Left lung (tissue), 10 donors: ENCODE results near the gene MAOB. TPM values are rescaled to one million over a fixed set of nuclear protein-coding genes. Genes with fewer than 3 reads are reported as not detected.
A peak's percentile ranks its signal among the peaks of the same experiment; 100 is the strongest.

Experiments
- ATAC-seq: fragments of 200-7000 bp; cut with Tn5 transposase; one replicate; pipeline ENCODE4 v1.9.1; 2020; ENCODE audit warnings: moderate library complexity
- DNase-seq, 4 donors: peaks; one replicate each; pipeline ENCODE4 v3.0.0-alpha.2; 2013 to 2020
- H3K27ac ChIP-seq, 2 donors: fragments of 200-600 bp; sonication (generic) in 1 of 2; one replicate each; pipeline versions ENCODE4 v1.5.0 to v1.8.0; 2020 to 2021
- H3K27me3 ChIP-seq, 2 donors: fragments of 200-600 bp; sonication (generic) in 1 of 2; one replicate each; pipeline versions ENCODE4 v1.5.0 to v1.8.0; 2020 to 2021
- H3K36me3 ChIP-seq, 2 donors: fragments of 200-600 bp; sonication (generic) in 1 of 2; one replicate each; pipeline versions ENCODE4 v1.5.0 to v1.8.0; 2020 to 2021
- H3K4me1 ChIP-seq, 2 donors: fragments of 200-600 bp; one replicate each; pipeline ENCODE4 v1.8.0; 2021
- H3K4me3 ChIP-seq, 2 donors: fragments of 200-600 bp; sonication (generic) in 1 of 2; one replicate each; pipeline versions ENCODE4 v1.5.0 to v1.8.0; 2020 to 2021; ENCODE audit warnings: mild to moderate bottlenecking in 1 of 2
- H3K9me3 ChIP-seq, 2 donors: fragments of 200-600 bp; sonication (generic) in 1 of 2; one replicate each; pipeline versions ENCODE4 v1.5.0 to v1.8.0; 2020 to 2021
- intact Hi-C, 2 donors: fragments of 100-400 bp; cut with DNase I; formaldehyde crosslinking; loops; one replicate each; pipeline versions ENCODE4 v1.11.2 to v1.14.2; 2022
- polyA plus RNA-seq, 6 donors: library from polyadenylated mRNA; unstranded; fragments of 120-200 nt; gene quantifications; one replicate each; pipeline ENCODE4 v1.2.1, GENCODE V29; 2013; ENCODE audit not compliant: insufficient read length in 6 of 6
- total RNA-seq, 2 donors: library from RNA; stranded (reverse); fragmentation: NEBNext Ultra II Directional; extraction: Animal tissue kit (Norgen Biotek cat#: 25700); gene quantifications; one replicate each; pipeline ENCODE4 v1.2.1, GENCODE V29; 2021
- TF ChIP-seq, protein P1 (sequence below), 2 donors: fragments of 200-600 bp; sonication (generic) in 1 of 2; IDR thresholded peaks; one replicate each; pipeline versions ENCODE4 v1.5.0 to v1.8.0; 2021; ENCODE audit warnings: antibody characterized with exemption in 2 of 2
- donor health status: DM: no; HTN: yes; CAD: no.
- donor health status: DM: no; HTN: no; CAD: no.

MAOB gene
- total and polyA plus RNA-seq, 8 donors, result 8.8 to 20.6 (median 12.3) TPM

DNA sequence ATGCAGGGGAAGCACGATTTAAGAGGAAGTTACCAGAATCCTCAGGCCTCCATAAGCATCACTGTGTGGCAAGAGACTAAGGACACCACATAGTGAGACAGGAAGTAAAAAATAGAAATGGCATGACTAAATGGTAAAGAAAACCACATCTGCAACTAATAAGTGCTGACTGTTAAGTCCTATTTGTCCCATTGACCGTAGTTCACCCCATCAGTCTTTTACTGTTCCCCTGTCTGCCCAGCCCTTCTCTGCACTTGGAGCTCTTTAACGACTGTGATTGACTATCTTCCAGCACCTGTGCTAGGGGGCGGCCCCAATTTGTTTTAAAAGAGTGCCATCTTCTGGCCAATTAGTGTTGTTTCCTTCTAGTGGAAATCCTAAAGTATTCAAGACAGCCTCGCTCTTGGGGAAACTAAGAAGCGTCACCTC, 132.0 kb downstream of the MAOB start:
- Histone ChIP-seq H3K9me3 (no peaks in the 10 kb centered on the region), H3K4me1 (no peaks in the 10 kb centered on the region), H3K4me3 (no peak overlapping the region), H3K27me3 (no peaks in the 10 kb centered on the region), H3K27ac (peak overlapping the region in 1 of 2 donors; percentile 53), H3K36me3 (no peaks in the 10 kb centered on the region)
- TF ChIP-seq, protein P1, sequence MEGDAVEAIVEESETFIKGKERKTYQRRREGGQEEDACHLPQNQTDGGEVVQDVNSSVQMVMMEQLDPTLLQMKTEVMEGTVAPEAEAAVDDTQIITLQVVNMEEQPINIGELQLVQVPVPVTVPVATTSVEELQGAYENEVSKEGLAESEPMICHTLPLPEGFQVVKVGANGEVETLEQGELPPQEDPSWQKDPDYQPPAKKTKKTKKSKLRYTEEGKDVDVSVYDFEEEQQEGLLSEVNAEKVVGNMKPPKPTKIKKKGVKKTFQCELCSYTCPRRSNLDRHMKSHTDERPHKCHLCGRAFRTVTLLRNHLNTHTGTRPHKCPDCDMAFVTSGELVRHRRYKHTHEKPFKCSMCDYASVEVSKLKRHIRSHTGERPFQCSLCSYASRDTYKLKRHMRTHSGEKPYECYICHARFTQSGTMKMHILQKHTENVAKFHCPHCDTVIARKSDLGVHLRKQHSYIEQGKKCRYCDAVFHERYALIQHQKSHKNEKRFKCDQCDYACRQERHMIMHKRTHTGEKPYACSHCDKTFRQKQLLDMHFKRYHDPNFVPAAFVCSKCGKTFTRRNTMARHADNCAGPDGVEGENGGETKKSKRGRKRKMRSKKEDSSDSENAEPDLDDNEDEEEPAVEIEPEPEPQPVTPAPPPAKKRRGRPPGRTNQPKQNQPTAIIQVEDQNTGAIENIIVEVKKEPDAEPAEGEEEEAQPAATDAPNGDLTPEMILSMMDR (IDR thresholded peaks at IDR 0.05), result peak; percentile 33 to 43
- ATAC-seq (peak; percentile 86), DNase-seq (peak in 2 of 4 donors; percentile 38 to 50)
- intact Hi-C loops, result loop anchor here in 1 of 2 donors (5.0 kb wide), 1 partner anchor 188 kb away; no protein-coding TSS in a partner anchor

DNA sequence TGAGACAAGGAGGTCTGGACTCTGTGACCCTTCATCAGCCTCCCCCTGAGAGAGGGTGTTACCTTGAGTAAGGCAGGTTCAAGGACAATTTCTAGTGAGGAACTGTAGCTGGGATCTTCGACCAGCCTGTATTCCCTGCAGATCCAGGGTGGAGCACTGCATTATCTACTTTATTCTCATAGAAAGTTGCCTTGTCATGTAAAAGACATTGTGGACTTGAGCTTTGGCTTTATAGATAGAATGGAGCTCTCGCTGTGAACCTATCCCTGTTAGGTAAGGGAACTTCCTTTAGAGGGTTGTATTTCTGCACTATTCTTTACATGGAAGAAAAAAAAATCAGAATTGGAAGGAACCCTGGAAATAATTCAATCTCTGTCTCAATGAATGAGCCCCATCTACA, 134.8 kb downstream of the MAOB start:
- H3K4me1 ChIP-seq, result peaks cover 0 to under 1% of the 10 kb centered on the region in 2 donors
- H3K9me3 ChIP-seq, result no peaks in the 10 kb centered on the region
- H3K4me3 ChIP-seq, result no peak overlapping the region
- peaks cover 0 to 2% of the 10 kb centered on the region in 2 donors for H3K36me3 ChIP-seq
- intact Hi-C loops, result no loop called here
- DNase-seq (no peak), ATAC-seq (no peak)
- TF ChIP-seq, protein P1 (IDR thresholded peaks at IDR 0.05), result no peak
- no peak overlapping the region for H3K27ac ChIP-seq
- H3K27me3 ChIP-seq, result no peaks in the 10 kb centered on the region

DNA sequence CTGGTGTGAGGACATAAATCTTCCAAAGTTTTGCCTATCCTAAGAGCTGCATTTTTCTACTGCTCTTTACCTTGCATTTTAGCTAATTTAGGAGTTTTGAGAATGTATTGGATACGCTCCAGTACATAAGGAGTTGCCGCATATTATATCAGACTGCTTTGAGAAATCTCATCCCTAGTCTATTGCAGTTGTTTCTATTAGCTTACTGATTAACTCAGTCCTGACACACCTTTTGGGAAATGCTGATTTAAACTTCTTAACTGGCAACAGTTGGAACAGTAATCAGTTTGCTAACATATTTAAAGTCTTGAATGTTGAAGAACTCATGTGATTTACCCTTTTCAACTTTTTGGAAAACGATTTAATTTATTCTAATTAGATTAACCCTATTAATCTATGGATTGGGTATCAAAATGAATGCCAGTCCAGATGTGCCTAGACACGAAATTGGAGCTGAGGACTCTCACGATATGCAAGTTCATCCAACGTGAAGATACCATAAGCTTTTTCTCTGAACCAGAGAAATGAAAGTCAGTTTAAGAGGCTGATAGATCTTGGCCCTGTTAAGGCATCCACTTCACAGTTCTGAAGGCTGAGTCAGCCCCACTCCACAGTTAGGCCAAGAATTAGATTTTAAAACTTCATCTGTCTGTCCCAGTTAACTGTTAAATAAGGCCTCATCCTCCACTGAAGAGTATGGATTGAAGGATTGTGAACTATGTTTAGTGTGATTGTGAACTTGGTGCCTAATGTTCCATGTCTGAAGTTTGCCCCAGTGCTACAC, 136.1 kb downstream of the MAOB start:
- peaks cover 0 to 14% of the 10 kb centered on the region in 2 donors for H3K4me1 ChIP-seq
- peaks cover 0 to 6% of the 10 kb centered on the region in 2 donors for H3K36me3 ChIP-seq
- peak overlapping the region; percentile 33 to 58 for H3K27ac ChIP-seq
- no peaks in the 10 kb centered on the region for H3K9me3 ChIP-seq
- ATAC-seq (peak; percentile 61), DNase-seq (no peak)
- no peak overlapping the region for H3K4me3 ChIP-seq
- TF ChIP-seq, protein P1 (IDR thresholded peaks at IDR 0.05), result no peak
- intact Hi-C loops, result no loop called here
- no peaks in the 10 kb centered on the region for H3K27me3 ChIP-seq

DNA sequence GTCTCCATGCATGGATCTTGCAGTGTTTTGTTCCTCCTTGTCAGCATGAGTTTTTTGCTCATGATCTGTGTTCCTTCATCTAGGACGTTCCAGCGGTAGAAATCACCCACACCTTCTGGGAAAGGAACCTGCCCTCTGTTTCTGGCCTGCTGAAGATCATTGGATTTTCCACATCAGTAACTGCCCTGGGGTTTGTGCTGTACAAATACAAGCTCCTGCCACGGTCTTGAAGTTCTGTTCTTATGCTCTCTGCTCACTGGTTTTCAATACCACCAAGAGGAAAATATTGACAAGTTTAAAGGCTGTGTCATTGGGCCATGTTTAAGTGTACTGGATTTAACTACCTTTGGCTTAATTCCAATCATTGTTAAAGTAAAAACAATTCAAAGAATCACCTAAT, 138.0 kb downstream of the MAOB start:
- no peaks in the 10 kb centered on the region for H3K27me3 ChIP-seq
- peaks cover 0 to 15% of the 10 kb centered on the region in 2 donors for H3K4me1 ChIP-seq
- H3K4me3 ChIP-seq, result no peak overlapping the region
- H3K9me3 ChIP-seq, result no peaks in the 10 kb centered on the region
- ATAC-seq, result no peak
- TF ChIP-seq, protein P1 (IDR thresholded peaks at IDR 0.05), result no peak
- no peak overlapping the region for H3K27ac ChIP-seq
- intact Hi-C loops, result no loop called here
- no peak for DNase-seq
- peaks cover 0 to 6% of the 10 kb centered on the region in 2 donors for H3K36me3 ChIP-seq

DNA sequence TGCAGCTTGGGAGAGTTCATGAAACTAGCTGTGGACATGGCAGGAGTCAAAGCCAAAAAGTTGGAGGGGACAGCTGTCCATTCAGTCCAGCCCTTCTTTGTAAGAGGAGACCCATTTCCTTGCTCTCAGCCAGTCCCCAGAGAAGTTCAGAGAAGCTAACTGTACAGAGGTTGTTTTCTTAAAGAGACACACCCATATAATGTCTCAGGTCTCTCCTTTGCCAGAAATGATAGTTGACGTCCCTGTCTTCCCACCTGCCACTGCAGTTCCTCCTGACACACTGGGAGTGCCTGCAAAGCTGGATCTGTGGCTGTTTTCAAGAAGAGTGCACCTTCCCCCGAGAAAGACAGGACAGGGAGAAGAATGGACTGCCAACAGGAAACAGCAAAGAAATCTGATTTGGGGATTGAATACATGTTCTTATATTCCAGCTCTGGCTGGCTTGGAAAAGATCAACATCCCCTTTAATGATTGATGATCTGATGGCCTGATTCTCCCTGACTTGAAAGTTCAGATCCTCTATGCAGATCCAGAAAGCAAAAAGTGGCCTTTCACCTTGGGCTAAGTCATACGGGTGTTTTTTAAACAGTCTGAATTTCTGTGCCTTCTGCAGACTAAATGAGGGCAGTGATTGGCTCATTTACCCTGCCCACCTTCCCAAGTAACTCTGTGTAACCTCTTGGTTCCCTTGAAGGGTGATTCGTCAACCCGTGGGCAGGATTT, 139.0 kb downstream of the MAOB start:
- intact Hi-C loops, result no loop called here

More for the DNA sequence above, 139.0 kb downstream of the MAOB start:
- TF ChIP-seq, protein P1 (IDR thresholded peaks at IDR 0.05), result no peak
- Histone ChIP-seq H3K4me3 (no peak overlapping the region), H3K27ac (no peak overlapping the region), H3K27me3 (no peaks in the 10 kb centered on the region), H3K36me3 (peaks cover 0 to 6% of the 10 kb centered on the region in 2 donors), H3K9me3 (no peaks in the 10 kb centered on the region), H3K4me1 (peaks cover 0 to 15% of the 10 kb centered on the region in 2 donors)
- no peak for ATAC-seq
- no peak for DNase-seq
